ENCODE measurements around the gene SDK1.
"Not testable (repeated sequence)": the region's sequence is repeated elsewhere in the genome, so short reads cannot be mapped to it uniquely, and the experiment has no call there.

Gene SDK1

GRCh38 chr7:4225881-4226523 is 925.0 kb downstream of the SDK1 start:
- no peak for DNase-seq (ENCODE audit: low read depth in 2 of 2)

DNA sequence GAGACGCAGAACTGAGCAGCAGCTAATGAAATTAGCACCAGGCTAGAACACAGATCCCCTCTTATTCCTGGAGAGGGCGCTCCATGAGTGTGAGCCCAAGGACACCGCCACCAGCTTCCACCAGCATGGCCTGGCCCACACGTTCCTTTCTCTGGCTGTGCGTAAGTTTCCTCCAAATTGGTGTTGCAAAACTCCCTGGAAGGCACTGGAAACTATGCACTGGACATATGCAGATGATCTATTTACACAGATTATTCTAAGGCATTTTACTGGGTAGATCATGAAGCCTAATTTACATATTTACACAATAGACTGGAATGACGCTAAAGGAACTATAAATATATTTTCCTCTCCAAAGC is 925.5 kb downstream of the SDK1 start:
- no peak for DNase-seq (ENCODE audit: low read depth in 2 of 2)

DNA sequence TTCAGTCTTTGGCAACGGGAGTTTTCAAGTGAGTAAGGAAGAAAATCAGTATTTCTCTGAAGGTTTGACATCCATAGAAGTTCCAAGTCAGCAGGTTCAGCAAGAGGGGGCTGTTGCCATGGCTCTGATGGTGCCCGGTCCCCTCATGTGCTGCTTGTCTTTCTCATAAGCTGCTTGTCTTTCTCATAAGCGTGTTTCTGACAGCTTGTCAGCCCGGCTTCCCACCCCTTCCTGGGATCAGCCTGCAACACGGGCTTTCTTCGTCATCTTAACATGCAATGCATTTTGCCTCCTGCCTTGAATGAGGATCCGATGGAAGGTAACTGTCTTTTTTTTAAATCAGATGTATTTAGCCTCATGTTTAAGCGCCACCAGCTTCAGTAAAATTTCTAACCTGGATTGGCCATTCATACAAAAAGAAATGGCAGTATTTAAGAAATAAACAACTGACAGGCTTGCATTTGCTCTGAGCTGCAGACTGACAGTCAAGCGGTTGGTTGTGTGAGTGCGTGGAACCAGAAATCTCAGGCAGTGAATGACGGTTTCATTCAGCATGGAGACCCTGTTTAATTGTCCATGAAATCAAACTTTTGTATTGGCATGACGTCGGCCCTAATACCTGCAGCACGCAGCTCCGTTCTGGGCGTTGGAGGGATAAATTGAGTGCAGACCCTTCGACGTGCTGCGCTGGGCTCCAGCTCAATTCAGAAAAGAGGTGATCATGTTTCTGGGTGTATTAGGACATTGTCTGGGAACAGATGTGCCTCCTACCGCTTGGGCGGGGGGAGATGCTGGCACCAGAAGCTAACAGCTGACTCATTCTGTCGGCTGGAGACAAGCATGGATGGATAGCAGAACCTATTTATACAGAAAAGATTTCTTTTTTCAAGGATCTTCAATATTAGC is 926.3 kb downstream of the SDK1 start:
- no peak for DNase-seq (ENCODE audit: low read depth in 2 of 2)

DNA sequence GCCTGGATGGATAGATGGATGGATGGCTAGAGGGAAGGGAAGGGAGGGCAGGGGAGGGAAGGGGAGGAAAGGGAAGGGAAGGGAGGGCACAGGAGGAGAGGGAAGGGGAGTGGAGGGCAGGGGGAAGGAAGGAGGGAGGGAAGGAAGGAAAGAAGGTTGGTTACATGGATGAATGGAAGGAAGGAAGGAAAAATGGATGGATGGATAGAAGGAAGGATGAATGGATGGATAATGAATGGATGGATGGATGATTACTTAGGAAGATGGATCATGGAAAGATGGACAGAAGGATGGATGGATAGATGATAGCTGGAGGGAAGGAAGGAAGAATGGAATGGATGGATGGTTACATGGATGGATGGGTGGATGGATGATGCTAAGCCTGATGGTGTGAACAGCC is 929.3 kb downstream of the SDK1 start:
- DNase-seq (ENCODE audit: low read depth in 2 of 2) = no peak

- DNase-seq (ENCODE audit: low read depth in 2 of 2) = no peak
Observed at GRCh38 chr7:4233146-4233545, 932.1 kb downstream of the SDK1 start.

- DNase-seq (ENCODE audit: low read depth in 2 of 2) = no peak
Observed at GRCh38 chr7:4233621-4234497, 932.8 kb downstream of the SDK1 start.

- no peak for DNase-seq (ENCODE audit: low read depth in 2 of 2)
Observed at GRCh38 chr7:4234498-4234855, 933.4 kb downstream of the SDK1 start.

DNA sequence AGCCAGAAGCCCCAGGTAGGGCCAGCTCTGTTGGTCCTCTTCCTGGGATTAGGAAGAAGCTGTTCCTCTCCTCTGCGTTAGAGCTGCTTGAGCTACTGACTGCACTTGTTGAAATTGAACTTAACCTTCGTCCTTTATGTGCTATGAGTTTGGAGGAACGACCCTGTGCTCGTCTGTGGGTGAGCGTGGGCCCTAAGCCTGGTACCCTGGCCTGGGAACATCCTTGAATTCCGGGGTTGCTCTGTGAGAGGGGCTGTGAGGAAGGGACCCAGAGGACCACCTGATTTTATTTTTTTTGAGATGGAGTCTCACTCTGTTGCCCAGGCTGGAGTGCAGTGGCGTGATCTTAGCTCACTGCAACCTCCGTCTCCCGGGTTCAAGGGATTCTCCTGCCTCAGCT is 933.8 kb downstream of the SDK1 start:
- no peak for DNase-seq (ENCODE audit: low read depth in 2 of 2)

GRCh38 chr7:4235596-4235995 is 934.5 kb downstream of the SDK1 start:
- DNase-seq (ENCODE audit: low read depth in 2 of 2) = no peak

GRCh38 chr7:4236389-4236788 is 935.3 kb downstream of the SDK1 start:
- DNase-seq (ENCODE audit: low read depth in 2 of 2) = no peak

- DNase-seq (ENCODE audit: low read depth in 2 of 2) = not testable (repeated sequence)
Observed at GRCh38 chr7:4236873-4237272, 935.8 kb downstream of the SDK1 start.

- DNase-seq (ENCODE audit: low read depth in 2 of 2) = no peak
Observed at GRCh38 chr7:4237296-4238235, 936.5 kb downstream of the SDK1 start.

GRCh38 chr7:4238861-4239260 is 937.8 kb downstream of the SDK1 start:
- DNase-seq (ENCODE audit: low read depth in 2 of 2) = no peak

- no peak for DNase-seq (ENCODE audit: low read depth in 2 of 2)
Observed at GRCh38 chr7:4240042-4240441, 939.0 kb downstream of the SDK1 start.

DNA sequence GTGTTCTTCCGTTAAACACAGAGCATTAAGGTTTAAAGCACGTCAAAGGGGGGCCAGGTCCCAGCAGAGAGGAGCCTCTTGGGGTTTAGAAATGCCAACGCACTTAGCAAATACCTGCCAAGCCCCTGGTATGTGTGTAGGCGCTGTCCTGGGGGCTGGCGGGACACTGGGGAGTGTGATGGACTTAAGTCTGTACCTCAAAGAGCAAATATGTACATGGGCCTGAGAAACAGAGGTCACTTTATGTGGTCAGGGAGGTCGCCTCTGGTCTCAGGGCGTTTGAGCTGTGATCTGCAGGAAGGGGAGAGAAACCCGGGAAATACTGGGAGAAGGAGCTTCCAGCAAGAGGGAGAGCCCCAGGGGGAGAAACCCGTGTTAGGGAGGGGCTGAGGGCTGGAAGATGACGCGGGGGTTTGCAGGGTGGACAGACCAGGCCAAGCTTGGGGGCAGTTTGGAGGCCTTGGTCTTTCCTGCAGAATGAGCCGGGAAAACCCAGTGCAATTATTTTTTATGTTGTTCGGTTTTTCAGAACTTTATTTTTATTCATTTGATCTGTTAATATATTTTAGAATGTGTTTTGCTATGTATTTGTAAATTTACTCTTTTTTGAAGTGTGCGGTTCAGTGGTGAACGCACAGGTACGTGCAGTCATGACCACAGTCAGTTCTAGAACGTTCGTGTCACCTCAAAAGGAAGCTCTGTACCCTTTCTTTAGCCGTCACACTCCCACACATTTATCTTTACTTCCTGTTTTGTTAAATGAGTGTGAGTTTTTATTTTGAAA is 939.7 kb downstream of the SDK1 start:
- DNase-seq (ENCODE audit: low read depth in 2 of 2) = no peak

DNA sequence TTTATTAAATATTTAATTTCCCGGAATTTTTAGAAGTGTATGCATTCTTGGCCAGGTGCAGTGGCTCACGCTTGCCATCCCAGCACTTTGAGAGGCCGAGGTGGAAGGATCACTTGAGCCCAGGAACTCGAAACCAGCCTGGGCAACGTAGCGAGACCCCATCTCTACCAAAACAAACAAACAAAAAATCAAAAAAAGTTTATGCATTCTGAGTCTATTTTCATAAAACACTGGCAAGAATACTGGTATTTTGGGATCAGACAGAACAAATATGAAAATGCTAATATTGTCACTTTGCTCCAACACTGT is 940.2 kb downstream of the SDK1 start:
- no peak for DNase-seq (ENCODE audit: low read depth in 2 of 2)

DNA sequence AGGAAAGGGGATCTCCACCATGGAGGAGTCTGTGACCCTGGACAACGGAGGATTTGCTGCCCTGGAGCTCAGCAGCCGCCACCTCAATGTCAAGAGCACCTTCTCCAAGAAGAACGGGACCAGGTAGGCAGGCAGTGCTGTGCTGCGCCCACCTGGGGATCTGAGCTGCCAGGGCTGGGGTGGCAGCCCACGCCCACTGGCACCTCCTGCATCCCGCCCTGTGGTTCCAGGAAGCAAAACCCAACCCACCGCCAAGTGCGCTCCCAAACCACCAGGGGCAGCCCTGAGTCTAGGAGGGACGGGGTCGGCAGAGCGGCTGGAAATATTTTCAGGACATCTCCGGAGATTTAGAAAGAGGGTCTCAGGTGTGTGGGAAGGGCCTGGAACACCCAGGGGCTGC is 940.7 kb downstream of the SDK1 start:
- no peak for DNase-seq (ENCODE audit: low read depth in 2 of 2)

DNA sequence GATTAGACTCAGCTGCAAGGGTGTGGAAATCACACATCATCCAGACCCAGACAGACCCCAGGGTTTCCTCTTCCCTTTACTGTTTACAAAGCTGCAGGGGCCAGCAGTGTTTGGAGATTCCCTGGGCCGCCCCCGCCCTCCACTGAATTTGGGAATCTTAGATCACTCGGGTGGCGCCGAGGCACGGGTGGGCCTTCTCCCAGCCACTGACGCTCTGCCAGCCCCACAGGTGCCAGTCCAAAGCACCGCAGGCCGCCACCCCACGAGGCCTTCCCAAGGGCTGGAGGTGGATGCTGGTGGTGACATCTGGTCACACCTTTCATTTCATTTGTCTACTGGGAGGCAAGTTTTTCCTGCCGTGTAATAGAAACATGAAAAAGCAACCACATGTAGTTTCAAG is 941.7 kb downstream of the SDK1 start:
- no peak for DNase-seq (ENCODE audit: low read depth in 2 of 2)

DNA sequence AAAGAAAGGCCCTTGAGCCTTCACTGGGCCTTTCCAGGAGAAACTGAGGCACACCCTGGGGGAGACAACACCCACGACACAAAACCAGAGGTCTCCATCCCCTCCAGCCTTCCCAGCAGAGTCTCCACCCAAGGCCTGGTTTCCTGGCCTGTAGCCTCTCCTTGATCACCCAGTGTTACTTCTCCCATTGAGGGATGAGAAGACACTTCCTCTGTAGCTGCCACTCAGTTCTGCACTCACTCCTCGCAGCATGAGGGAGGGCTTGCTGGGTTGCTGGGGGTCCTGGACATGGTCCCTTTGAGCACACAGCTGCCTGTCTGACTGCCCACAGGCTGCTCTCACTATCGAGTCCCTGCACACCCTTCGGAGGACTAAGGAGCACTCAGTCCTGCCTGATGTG is 943.0 kb downstream of the SDK1 start:
- no peak for DNase-seq (ENCODE audit: low read depth in 2 of 2)

- no peak for DNase-seq (ENCODE audit: low read depth in 2 of 2)
Observed at GRCh38 chr7:4244635-4245034, 943.6 kb downstream of the SDK1 start.
